ENCODE measurements around the gene PAX2. TPM values are rescaled to one million over a fixed set of nuclear protein-coding genes. Genes with fewer than 3 reads are reported as not detected.
A peak's percentile ranks its signal among the peaks of the same experiment; 100 is the strongest.

Gene PAX2
- polyA plus RNA-seq, 3 donors = not detected

DNA sequence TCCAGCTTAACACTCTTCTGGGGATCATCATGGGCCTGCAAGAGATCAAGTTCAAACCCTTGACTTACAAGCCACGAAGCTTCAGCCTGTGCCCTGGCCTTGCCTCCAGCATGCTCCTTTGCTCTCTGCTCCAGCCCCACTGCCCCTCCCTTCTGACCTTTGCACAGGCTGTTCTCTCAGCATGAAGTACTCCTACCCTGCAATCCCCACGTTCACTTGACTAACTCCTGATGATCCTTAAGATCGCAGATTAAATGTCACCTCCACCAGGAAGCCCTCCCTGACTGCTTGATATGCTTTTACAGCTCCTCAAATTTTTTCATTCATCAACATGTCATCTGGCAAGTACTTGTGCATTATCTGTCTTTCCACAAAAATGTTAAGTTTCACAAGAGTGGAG, 91.9 kb downstream of the PAX2 start:
- Histone ChIP-seq H3K36me3 (replicated peaks in 1 of 2; ENCODE audit: control insufficient read depth in 1 of 2, insufficient read depth in 2 of 2, low read length in 2 of 2) (no peaks in the 10 kb centered on the region), H3K4me1 (ENCODE audit: control insufficient read depth in 1 of 2, insufficient read depth in 2 of 2, low read length in 2 of 2) (no peaks in the 10 kb centered on the region), H3K4me3 (replicated peaks in 1 of 3; ENCODE audit: low read depth in 2 of 3, low read length in 3 of 3) (no peak overlapping the region), H3K4me2 (replicated peaks; ENCODE audit: extremely low read depth, low read length, poor library complexity, severe bottlenecking) (no peak overlapping the region), H2AFZ (ENCODE audit: insufficient read depth, low read depth, low read length, poor library complexity, severe bottlenecking) (no peak overlapping the region), H4K20me1 (ENCODE audit: insufficient read depth, low read length) (no peaks in the 10 kb centered on the region), H3K27ac (ENCODE audit: low read depth in 1 of 2, low read length in 2 of 2) (no peak overlapping the region), H3K27me3 (ENCODE audit: control insufficient read depth in 2 of 2, insufficient read depth in 2 of 2, low read length in 2 of 2) (peaks cover 26 to 37% of the 10 kb centered on the region in 2 donors), H3K9ac (ENCODE audit: insufficient read depth, low read length, poor library complexity, severe bottlenecking) (no peak overlapping the region), H3K9me3 (replicated peaks in 1 of 2; ENCODE audit: control insufficient read depth in 1 of 2, insufficient read depth in 1 of 2, low read length in 2 of 2) (no peaks in the 10 kb centered on the region), H3K79me2 (ENCODE audit: insufficient read depth, low read length) (no peaks in the 10 kb centered on the region)
- intact Hi-C loops (cut with micrococcal nuclease) = no loop called here
- Mint-ChIP-seq H3K9me3 (peaks cover 0 to 2% (median 0%) of the 10 kb centered on the region in 7 donors), H3K4me1 (no peaks in the 10 kb centered on the region), H3K27ac (no peak overlapping the region), H3K27me3 (ENCODE audit: low read depth in 3 of 3) (peaks cover 17 to 26% (median 24%) of the 10 kb centered on the region in 3 donors), H3K4me3 (no peak overlapping the region), H3K36me3 (no peaks in the 10 kb centered on the region)
- TF ChIP-seq, protein P1, sequence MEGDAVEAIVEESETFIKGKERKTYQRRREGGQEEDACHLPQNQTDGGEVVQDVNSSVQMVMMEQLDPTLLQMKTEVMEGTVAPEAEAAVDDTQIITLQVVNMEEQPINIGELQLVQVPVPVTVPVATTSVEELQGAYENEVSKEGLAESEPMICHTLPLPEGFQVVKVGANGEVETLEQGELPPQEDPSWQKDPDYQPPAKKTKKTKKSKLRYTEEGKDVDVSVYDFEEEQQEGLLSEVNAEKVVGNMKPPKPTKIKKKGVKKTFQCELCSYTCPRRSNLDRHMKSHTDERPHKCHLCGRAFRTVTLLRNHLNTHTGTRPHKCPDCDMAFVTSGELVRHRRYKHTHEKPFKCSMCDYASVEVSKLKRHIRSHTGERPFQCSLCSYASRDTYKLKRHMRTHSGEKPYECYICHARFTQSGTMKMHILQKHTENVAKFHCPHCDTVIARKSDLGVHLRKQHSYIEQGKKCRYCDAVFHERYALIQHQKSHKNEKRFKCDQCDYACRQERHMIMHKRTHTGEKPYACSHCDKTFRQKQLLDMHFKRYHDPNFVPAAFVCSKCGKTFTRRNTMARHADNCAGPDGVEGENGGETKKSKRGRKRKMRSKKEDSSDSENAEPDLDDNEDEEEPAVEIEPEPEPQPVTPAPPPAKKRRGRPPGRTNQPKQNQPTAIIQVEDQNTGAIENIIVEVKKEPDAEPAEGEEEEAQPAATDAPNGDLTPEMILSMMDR (IDR thresholded peaks at IDR 0.05) = no peak
- 76% methylated on average over 3 of the region's 3 CpGs for WGBS (ENCODE audit: insufficient coverage)
- no peak for DNase-seq

DNA sequence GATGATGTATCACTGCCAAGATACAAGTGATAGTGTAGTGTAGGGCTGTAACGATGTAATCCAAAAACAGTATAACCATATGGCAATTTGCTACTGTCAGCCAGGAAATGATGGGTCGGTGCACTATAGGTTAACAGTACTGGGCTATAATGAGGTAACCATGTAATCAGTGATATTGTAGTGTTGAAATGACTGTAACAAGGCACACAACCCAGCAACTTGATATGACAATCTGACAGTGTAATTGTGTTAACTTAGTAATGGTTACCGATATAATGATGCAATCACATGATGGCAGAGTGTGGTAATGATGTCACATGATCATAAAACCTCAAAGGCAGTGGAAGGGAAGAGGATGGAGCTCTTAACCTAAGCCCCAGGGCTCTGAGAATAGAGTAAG, 93.6 kb downstream of the PAX2 start:
- TF ChIP-seq, protein P1 (IDR thresholded peaks at IDR 0.05) = no peak
- Histone ChIP-seq H3K4me1 (ENCODE audit: control insufficient read depth in 1 of 2, insufficient read depth in 2 of 2, low read length in 2 of 2) (no peaks in the 10 kb centered on the region), H3K27ac (ENCODE audit: low read depth in 1 of 2, low read length in 2 of 2) (no peak overlapping the region), H3K9ac (ENCODE audit: insufficient read depth, low read length, poor library complexity, severe bottlenecking) (no peak overlapping the region), H3K9me3 (replicated peaks in 1 of 2; ENCODE audit: control insufficient read depth in 1 of 2, insufficient read depth in 1 of 2, low read length in 2 of 2) (no peaks in the 10 kb centered on the region), H4K20me1 (ENCODE audit: insufficient read depth, low read length) (no peaks in the 10 kb centered on the region), H3K4me2 (replicated peaks; ENCODE audit: extremely low read depth, low read length, poor library complexity, severe bottlenecking) (no peak overlapping the region), H2AFZ (ENCODE audit: insufficient read depth, low read depth, low read length, poor library complexity, severe bottlenecking) (no peak overlapping the region), H3K4me3 (replicated peaks in 1 of 3; ENCODE audit: low read depth in 2 of 3, low read length in 3 of 3) (no peak overlapping the region), H3K27me3 (ENCODE audit: control insufficient read depth in 2 of 2, insufficient read depth in 2 of 2, low read length in 2 of 2) (peaks cover 16 to 25% of the 10 kb centered on the region in 2 donors), H3K36me3 (replicated peaks in 1 of 2; ENCODE audit: control insufficient read depth in 1 of 2, insufficient read depth in 2 of 2, low read length in 2 of 2) (no peaks in the 10 kb centered on the region), H3K79me2 (ENCODE audit: insufficient read depth, low read length) (no peaks in the 10 kb centered on the region)
- Mint-ChIP-seq H3K9me3 (peaks cover 0 to 2% (median 0%) of the 10 kb centered on the region in 7 donors), H3K27ac (no peak overlapping the region), H3K36me3 (no peaks in the 10 kb centered on the region), H3K4me1 (no peaks in the 10 kb centered on the region), H3K4me3 (no peak overlapping the region), H3K27me3 (ENCODE audit: low read depth in 3 of 3) (peaks cover 7 to 22% (median 17%) of the 10 kb centered on the region in 3 donors)
- intact Hi-C loops (cut with micrococcal nuclease) = no loop called here
- WGBS (ENCODE audit: insufficient coverage) = no CpG with 5 or more reads among the region's 3 CpGs
- peak in 2 of 3 donors; percentile 3 to 19 for DNase-seq

Data from CD14-positive monocyte (primary cell).